ENCODE results near the gene ZNF710.

Gene ZNF710

DNA sequence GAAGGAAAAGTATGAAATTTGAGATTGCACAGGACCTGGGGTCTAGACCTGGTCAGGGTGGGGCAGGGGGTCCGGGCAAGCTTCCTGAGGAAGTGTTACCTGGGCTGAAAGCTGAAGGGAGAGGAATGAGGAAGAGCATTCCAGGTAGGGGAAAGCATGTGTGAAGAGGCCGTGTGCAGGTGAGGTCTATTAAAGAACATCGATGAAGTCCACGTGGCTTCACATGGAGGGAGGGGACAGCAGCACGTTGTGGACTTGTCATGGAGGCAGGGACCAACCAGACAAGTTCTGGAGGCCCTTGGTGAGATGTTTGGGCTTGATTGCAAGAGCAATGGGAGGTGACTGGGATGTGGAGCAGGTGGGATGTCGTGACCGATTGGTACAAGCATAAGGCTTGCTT, 54.1 kb downstream of the ZNF710 start:
- ATAC-seq (replicated peaks): no peak
- H3K9me3 Mint-ChIP-seq: no peaks in the 10 kb centered on the region
- peaks cover 29 to 35% of the 10 kb centered on the region in 2 donors for H3K4me1 Mint-ChIP-seq (ENCODE audit: low read depth in 2 of 2)
- H3K36me3 Mint-ChIP-seq (ENCODE audit: insufficient read depth): peaks cover 3% of the 10 kb centered on the region
- H3K27ac Mint-ChIP-seq: peak overlapping the region; percentile 1 to 7
- DNase-seq: no peak
- H3K27me3 Mint-ChIP-seq: no peaks in the 10 kb centered on the region
- H3K4me3 Mint-ChIP-seq: no peak overlapping the region

DNA sequence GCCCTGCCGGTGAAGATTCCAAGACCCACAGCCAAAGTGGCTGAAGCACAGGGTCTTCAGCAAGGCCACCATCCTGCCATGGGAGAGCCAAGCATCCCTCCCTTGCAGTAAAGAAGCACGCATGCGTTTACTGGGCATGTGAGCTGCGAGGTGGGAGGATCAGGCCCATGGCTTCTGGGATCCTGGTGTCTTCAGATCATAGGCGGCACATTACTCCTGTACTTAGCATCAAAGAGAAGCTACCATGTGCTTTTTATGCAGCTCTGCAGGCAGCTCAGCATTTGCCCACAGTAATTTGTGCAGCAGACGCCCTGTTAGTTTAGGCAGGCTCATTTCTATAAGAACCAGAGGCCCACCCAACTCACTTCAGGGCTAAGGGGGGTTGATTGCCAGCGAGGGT, 55.4 kb downstream of the ZNF710 start:
- ATAC-seq (replicated peaks): no peak
- H3K27ac Mint-ChIP-seq: no peak overlapping the region

DNA sequence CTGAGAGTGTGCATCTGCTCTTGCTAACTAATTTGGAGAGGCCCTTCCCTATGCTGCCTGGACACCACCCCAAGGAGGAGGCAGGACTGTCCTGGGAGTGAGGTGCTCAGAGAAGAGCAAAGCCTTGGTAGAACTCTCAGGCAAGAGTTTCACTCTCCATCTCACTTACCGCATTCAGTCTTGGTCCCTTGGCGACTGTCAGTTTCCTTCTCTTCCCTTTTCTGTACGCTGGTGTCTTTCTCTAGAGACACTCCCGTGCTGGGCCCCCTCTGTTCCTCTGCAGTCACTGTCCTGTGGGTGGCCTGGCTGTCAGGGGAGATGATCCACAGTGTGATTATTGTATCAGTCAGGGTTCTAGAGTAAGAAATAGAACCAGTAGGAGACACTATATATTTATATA, 57.2 kb downstream of the ZNF710 start:
- Mint-ChIP-seq H3K27me3 (no peaks in the 10 kb centered on the region), H3K9me3 (no peaks in the 10 kb centered on the region), H3K27ac (peak overlapping the region; percentile 92 to 93), H3K4me1 (ENCODE audit: low read depth in 2 of 2) (peaks cover 36 to 44% of the 10 kb centered on the region in 2 donors), H3K4me3 (no peak overlapping the region), H3K36me3 (ENCODE audit: insufficient read depth) (no peaks in the 10 kb centered on the region)
- ATAC-seq (replicated peaks) (no peak), DNase-seq (no peak)

More for the DNA sequence above, 55.4 kb downstream of the ZNF710 start:
- DNase-seq: no peak
- Mint-ChIP-seq H3K27me3 (no peaks in the 10 kb centered on the region), H3K4me1 (ENCODE audit: low read depth in 2 of 2) (peaks cover 26 to 37% of the 10 kb centered on the region in 2 donors), H3K4me3 (no peak overlapping the region), H3K9me3 (no peaks in the 10 kb centered on the region), H3K36me3 (ENCODE audit: insufficient read depth) (peaks cover 3% of the 10 kb centered on the region)

DNA sequence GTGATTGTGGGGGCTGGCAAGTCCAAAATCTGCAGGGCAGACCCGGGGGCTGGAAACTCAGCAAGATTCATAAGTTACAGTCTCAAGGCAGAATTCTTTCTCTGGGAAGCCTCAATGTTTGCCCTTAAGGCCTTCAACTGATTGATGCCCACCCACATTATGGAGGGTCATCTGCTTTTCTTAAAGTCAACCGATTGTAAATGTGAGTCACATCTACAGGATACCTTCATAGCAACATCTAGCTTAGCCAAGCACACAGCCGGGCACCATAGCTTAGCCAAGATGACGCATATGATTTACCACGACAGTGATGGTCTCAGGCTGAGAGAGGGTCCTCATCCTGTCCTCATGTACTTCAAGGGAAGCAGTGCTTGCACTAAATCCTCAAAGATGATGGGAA, 57.7 kb downstream of the ZNF710 start:
- peak overlapping the region; percentile 55 to 68 for H3K4me3 Mint-ChIP-seq
- H3K27me3 Mint-ChIP-seq: no peaks in the 10 kb centered on the region
- DNase-seq (no peak), ATAC-seq (replicated peaks) (no peak)
- no peaks in the 10 kb centered on the region for H3K9me3 Mint-ChIP-seq
- peaks cover 39 to 43% of the 10 kb centered on the region in 2 donors for H3K4me1 Mint-ChIP-seq (ENCODE audit: low read depth in 2 of 2)
- H3K36me3 Mint-ChIP-seq (ENCODE audit: insufficient read depth): no peaks in the 10 kb centered on the region
- H3K27ac Mint-ChIP-seq: peak overlapping the region; percentile 92 to 93

DNA sequence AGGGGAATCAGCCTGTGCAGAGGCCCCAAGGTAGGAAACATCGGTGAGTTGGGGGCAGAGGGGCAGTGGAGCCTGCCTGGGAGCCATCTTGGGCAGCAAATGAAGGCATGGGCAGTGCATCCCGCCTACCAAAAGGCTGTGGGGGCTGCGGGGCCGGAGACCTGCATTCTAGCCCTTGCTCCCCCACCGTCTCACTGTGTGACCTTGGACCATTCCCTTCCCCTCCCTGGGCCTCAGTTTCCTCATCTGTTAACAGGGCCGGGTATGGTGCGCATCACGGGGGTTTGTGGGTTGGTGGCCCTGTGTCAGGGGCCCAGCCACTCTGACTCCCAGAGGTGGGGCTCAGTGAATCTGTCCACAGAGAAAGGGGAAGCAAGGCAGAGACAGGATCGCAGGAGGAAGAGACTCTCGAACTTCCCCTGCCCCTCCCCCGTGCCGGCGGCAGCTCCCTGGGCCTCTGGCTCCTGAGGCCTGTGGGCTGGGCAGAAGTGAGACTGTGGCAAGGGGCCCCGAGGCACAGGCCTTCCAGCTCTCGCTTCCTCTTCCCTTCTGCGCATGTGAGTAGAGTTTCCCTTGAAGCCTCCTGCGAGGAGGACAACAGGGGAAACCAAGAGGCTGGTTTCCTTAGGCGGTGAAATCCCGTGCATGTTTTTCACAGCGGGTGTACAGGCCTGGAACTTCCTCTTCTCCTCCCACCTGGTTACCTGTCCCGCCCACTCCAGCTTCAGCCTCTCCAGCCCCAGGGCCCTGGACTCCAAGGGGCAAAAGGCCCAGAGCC, 58.3 kb downstream of the ZNF710 start:
- peak overlapping the region; percentile 92 to 93 for H3K27ac Mint-ChIP-seq
- DNase-seq (peak; percentile 49 to 58 (median 53)), ATAC-seq (replicated peaks) (peak; percentile 86)
- no peaks in the 10 kb centered on the region for H3K27me3 Mint-ChIP-seq
- H3K9me3 Mint-ChIP-seq: no peaks in the 10 kb centered on the region
- no peaks in the 10 kb centered on the region for H3K36me3 Mint-ChIP-seq (ENCODE audit: insufficient read depth)
- H3K4me1 Mint-ChIP-seq (ENCODE audit: low read depth in 2 of 2): peaks cover 36 to 39% of the 10 kb centered on the region in 2 donors
- peak overlapping the region; percentile 55 to 68 for H3K4me3 Mint-ChIP-seq

DNA sequence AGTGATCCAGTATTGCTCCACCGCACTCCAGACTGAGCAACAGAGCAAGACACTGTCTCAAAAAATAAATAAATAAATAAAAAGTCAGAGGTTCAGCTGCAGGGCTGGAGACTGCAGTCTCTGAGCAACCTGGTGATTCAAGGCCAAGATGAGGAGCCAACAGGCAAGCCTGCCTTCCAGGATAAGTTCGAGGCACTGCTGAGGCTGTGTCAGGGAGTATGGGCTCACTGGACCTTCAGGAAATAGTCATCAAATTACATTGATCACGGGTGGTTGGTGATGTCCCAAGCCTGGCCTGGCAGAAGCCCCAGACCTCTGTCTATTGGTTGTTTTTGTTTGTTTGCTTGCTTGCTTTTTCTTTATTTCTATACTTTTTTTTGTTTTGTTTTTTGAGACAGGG, 59.7 kb downstream of the ZNF710 start:
- DNase-seq: no peak
- no peaks in the 10 kb centered on the region for H3K9me3 Mint-ChIP-seq
- H3K4me1 Mint-ChIP-seq (ENCODE audit: low read depth in 2 of 2): peaks cover 36% of the 10 kb centered on the region in 2 donors

DNA sequence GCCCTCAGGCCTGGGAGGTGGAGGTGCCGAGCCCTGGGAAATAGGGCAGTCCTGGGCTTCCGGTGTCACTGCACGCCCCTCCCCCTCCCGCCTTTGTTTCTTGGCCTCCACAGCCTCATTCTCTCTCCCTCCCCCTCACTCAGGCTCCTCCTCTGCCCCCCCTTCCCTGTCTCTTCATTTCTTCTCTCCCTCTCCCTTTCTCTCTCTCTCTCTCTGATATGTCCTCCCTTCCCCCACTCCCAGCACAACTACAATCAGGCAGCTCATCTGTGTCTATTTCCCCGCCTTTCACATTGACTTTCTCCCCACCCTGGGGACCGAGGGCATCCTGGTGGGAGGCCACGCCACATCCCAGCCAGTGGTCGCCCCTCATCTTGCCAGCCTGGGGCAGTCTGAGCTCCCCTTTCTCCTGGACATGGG, 60.9 kb downstream of the ZNF710 start:
- peak; percentile 45 for ATAC-seq (replicated peaks)
- peak in 2 of 3 experiments; percentile 20 to 32 for DNase-seq
- Mint-ChIP-seq H3K9me3 (no peaks in the 10 kb centered on the region), H3K4me3 (peak overlapping the region; percentile 19 to 43), H3K27ac (peak overlapping the region; percentile 80 to 87), H3K27me3 (no peaks in the 10 kb centered on the region), H3K4me1 (ENCODE audit: low read depth in 2 of 2) (peaks cover 36% of the 10 kb centered on the region in 2 donors), H3K36me3 (ENCODE audit: insufficient read depth) (no peaks in the 10 kb centered on the region)

More for the DNA sequence above, 59.7 kb downstream of the ZNF710 start:
- Mint-ChIP-seq H3K4me3 (no peak overlapping the region), H3K27ac (peak overlapping the region; percentile 92 to 93), H3K27me3 (no peaks in the 10 kb centered on the region), H3K36me3 (ENCODE audit: insufficient read depth) (no peaks in the 10 kb centered on the region)
- ATAC-seq (replicated peaks): no peak

DNA sequence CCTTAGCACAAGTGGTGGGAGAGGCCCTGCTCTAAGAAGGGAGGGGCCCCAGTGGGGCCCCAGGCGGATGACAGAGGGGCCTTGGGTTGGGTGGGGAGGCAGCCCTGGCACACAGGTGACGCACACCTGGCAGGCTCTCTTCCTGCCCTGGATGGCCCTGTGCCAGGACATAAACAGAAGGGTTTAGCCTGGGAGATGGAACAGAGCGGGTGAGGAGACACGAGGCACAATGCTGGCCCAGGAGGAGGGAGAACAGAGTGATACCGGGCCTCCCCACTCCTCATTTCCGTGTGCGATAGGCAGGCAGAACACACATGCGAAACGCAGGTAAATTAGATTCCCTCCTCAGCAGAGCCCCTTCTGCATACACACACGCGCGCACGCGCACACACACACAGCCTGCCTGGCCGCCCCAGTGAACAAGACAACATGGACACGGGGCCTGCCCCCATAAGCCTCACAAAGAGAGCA, 61.4 kb downstream of the ZNF710 start:
- Mint-ChIP-seq H3K4me3 (peak overlapping the region in 1 of 2 donors; percentile 43), H3K27me3 (no peaks in the 10 kb centered on the region), H3K4me1 (ENCODE audit: low read depth in 2 of 2) (peaks cover 36% of the 10 kb centered on the region in 2 donors), H3K36me3 (ENCODE audit: insufficient read depth) (no peaks in the 10 kb centered on the region), H3K9me3 (no peaks in the 10 kb centered on the region), H3K27ac (peak overlapping the region; percentile 80 to 87)
- DNase-seq (no peak), ATAC-seq (replicated peaks) (peak; percentile 29)

DNA sequence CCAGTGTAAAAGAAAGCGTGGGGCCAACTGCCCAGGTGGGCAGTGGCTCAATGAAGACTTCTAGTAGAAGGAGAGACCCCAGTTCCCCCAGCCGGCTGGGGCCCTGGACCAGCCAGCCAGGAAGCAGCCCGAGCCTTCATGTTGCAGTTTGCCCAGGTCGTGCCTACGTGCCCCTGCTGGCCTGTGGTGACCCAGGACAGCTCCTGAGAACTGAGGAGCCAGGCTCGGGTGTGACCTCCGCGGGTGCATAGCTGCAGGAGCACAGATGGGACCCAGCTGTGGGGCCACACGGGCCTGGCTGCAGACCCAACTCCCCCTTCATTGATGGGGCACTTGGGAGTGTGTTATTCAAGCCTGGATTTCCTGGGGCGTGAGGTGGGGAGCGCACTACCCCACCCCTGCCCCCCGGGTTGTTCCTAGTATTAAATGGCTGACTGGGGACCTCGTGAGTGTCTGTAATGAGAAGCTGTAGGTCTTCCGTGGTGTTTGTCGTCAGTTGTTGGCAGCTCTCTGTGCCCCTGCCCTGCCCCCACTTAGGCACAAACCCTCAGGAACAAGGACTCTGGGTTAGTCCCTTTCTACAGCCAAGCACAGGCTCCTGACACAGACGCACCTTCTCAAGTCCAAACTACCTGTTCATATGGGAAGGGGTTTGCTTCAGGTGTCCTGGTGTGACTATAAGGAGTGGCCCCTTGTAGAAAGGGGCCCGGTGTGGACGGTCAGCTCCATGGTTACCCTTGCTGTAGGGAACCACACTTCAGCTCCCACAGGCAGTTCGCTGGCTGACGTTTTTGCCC, 62.0 kb downstream of the ZNF710 start:
- H3K36me3 Mint-ChIP-seq (ENCODE audit: insufficient read depth): no peaks in the 10 kb centered on the region
- H3K27ac Mint-ChIP-seq: peak overlapping the region; percentile 80 to 87
- no peaks in the 10 kb centered on the region for H3K9me3 Mint-ChIP-seq
- H3K4me3 Mint-ChIP-seq: no peak overlapping the region
- no peaks in the 10 kb centered on the region for H3K27me3 Mint-ChIP-seq
- ATAC-seq (replicated peaks) (no peak), DNase-seq (no peak)
- H3K4me1 Mint-ChIP-seq (ENCODE audit: low read depth in 2 of 2): peaks cover 32 to 33% of the 10 kb centered on the region in 2 donors

DNA sequence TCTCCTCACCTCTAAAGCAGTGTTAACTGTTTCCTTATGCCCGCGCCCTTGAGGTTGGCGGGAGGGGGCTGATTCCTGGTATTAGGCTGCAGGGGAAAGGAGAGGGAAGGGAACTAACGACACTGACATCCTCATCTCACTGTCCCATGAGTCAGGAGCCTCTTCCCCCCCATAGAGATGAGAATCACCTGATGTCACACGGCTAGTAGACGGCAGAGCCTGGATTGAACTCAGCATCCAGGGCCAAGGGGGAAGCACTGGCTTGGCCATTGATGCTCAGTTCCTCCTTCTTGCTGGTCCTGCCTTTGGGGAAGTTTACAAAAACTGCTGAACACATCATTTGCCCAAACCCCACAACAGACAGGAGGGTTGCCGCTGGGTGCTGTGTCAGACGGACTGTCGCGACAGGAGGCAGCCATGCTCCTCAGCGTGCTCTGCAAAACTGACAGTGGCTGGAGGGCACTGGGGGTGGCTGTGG, 62.7 kb downstream of the ZNF710 start:
- ATAC-seq (replicated peaks): no peak
- no peaks in the 10 kb centered on the region for H3K9me3 Mint-ChIP-seq

DNA sequence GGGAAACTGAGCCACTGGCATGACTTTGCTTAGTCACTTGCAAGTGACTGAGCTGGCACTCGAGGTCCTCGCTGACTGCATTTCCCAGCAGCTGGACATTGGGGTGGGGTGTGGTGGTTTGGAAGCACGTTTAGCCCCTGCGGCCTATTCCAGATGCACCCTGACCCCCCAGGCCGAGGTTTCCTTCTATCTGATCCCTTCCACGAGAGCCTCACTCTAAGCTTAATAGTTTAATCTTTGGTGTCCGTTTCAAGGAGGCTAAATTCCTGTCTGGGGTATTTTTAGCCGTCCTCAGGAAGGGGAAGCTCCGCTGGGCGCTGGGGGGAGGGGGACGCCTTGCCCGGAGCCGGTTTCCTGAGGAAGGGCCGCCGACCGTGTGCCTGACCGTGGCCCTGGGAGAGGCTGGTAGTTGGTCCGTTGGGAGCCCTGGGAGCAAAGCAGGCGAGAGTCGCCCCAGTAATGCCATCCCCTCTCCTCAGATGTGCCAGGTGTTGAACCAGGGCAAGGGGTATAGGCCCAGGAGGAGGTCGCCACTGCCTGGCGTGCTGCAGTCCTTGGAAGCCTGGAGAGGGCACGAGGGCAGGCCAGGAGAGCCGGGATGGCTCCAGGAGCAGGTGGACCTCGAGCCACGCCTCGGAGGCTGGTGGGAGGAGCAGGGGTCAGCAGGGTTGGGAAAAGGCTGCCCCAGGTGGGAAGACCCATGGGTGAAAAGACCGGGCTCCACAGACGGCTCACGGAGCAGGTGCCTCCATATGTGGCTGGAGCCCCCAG, 64.0 kb downstream of the ZNF710 start:
- Mint-ChIP-seq H3K4me1 (ENCODE audit: low read depth in 2 of 2) (peaks cover 12 to 18% of the 10 kb centered on the region in 2 donors), H3K36me3 (ENCODE audit: insufficient read depth) (peaks cover 7% of the 10 kb centered on the region), H3K27ac (peak overlapping the region; percentile 44 to 79), H3K4me3 (no peak overlapping the region), H3K9me3 (no peaks in the 10 kb centered on the region), H3K27me3 (no peaks in the 10 kb centered on the region)
- no peak for DNase-seq
- no peak for ATAC-seq (replicated peaks)

More for the DNA sequence above, 62.7 kb downstream of the ZNF710 start:
- DNase-seq: no peak
- Mint-ChIP-seq H3K27me3 (no peaks in the 10 kb centered on the region), H3K4me3 (no peak overlapping the region), H3K4me1 (ENCODE audit: low read depth in 2 of 2) (peaks cover 25 to 31% of the 10 kb centered on the region in 2 donors), H3K27ac (peak overlapping the region in 1 of 2 donors; percentile 54), H3K36me3 (ENCODE audit: insufficient read depth) (peaks cover 6% of the 10 kb centered on the region)

DNA sequence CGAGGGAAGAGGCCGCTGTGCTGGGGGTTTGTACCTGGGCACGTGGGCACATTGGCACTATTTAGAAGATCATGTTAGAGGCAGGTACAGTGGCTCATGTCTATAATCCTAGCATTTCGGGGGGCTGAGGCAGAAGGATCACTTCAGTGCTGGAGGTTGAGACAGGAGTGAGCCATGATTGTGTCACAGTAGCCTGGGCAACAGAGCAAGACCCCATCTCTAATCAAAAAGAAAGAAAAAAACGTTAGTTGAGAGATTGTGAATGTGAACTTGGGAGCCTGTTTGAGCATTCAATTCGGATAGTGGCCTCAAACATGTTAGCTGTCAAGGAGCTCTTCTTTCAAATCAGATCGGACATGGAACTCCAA, 64.5 kb downstream of the ZNF710 start:
- H3K27me3 Mint-ChIP-seq: no peaks in the 10 kb centered on the region
- no peaks in the 10 kb centered on the region for H3K9me3 Mint-ChIP-seq
- no peak for ATAC-seq (replicated peaks)
- peaks cover 11 to 17% of the 10 kb centered on the region in 2 donors for H3K4me1 Mint-ChIP-seq (ENCODE audit: low read depth in 2 of 2)
- DNase-seq: no peak
- H3K27ac Mint-ChIP-seq: peak overlapping the region in 1 of 2 donors; percentile 79
- H3K4me3 Mint-ChIP-seq: no peak overlapping the region
- H3K36me3 Mint-ChIP-seq (ENCODE audit: insufficient read depth): peaks cover 11% of the 10 kb centered on the region
